IPS DF 6.9 (cell line): Measurements from ENCODE around the gene QRICH2.

Experiments
- DNase-seq: peaks from one replicate; pipeline ENCODE4 v3.0.0-alpha.2; 2013; ENCODE audit warnings: low read depth, low spot score
- H3K27ac ChIP-seq: one replicate; pipeline ENCODE4 v1.5.1; 2013; ENCODE audit warnings: low read length, control low read depth
- H3K27me3 ChIP-seq: 2 replicates; pipeline ENCODE4 v1.6.1; 2013; ENCODE audit warnings: mild to moderate bottlenecking, low read length; ENCODE audit not compliant: control insufficient read depth, insufficient read depth
- H3K36me3 ChIP-seq: 2 replicates; pipeline ENCODE4 v1.6.1; 2013; ENCODE audit warnings: low read length; ENCODE audit not compliant: control insufficient read depth, insufficient read depth
- H3K4me1 ChIP-seq: 2 replicates; pipeline ENCODE4 v1.6.1; 2013; ENCODE audit warnings: low read length; ENCODE audit not compliant: control insufficient read depth, insufficient read depth
- H3K4me3 ChIP-seq: 2 replicates; pipeline ENCODE4 v1.5.1; 2013; ENCODE audit warnings: mild to moderate bottlenecking, low read length
- H3K9me3 ChIP-seq: 2 replicates; pipeline ENCODE4 v1.6.1; 2013; ENCODE audit warnings: low read length, inconsistent platforms; ENCODE audit not compliant: control insufficient read depth, insufficient read depth
- WGBS: extraction: QIAGEN DNeasy Blood & Tissue Kit; methylation state at CpG from one replicate; pipeline ENCODE4 v1.1.7; 2013; ENCODE audit warnings: mixed read lengths, missing lambda C conversion rate; ENCODE audit not compliant: insufficient read length, insufficient coverage; 5-methylcytosine and 5-hydroxymethylcytosine counted together

The QRICH2 gene

DNA sequence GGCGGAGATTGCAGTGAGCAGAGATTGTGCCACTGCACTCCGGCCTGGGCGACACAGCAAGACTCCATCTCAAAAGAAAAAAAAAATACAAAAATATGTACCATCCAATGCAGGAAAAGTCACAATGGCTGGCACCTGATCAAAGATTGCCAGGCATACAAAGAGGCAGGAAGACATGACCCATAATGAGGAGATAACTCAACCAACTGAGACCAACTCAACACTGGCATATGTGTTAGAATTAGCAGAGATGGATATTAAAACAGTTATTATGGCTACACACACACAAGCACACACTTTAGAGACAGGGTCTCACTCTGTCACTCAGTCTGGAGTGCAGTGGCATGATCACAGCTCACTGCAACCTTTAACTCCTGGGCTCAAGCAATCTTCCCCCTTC lies 10.6 kb downstream of the QRICH2 start:
- H3K4me3 ChIP-seq = no peak overlapping the region
- no peaks in the 10 kb centered on the region for H3K4me1 ChIP-seq
- no peak overlapping the region for H3K27ac ChIP-seq
- H3K27me3 ChIP-seq = no peaks in the 10 kb centered on the region
- no peak for DNase-seq
- no peaks in the 10 kb centered on the region for H3K9me3 ChIP-seq
- no CpG with 5 or more reads among the region's 3 CpGs for WGBS
- 0 out of 2 replicates have a peak, but pooled peaks cover 2% of the 10 kb centered on the region for H3K36me3 ChIP-seq

- no CpG with 5 or more reads among the region's 5 CpGs for WGBS
- no peak overlapping the region for H3K4me3 ChIP-seq
- no peaks in the 10 kb centered on the region for H3K27me3 ChIP-seq
- no peaks in the 10 kb centered on the region for H3K4me1 ChIP-seq
- H3K36me3 ChIP-seq = 0 out of 2 replicates have a peak, but pooled peaks cover 2% of the 10 kb centered on the region
- H3K27ac ChIP-seq = no peak overlapping the region
- no peak for DNase-seq
- H3K9me3 ChIP-seq = no peaks in the 10 kb centered on the region
Observed at GRCh38 chr17:76296889-76297288, 11.2 kb downstream of the QRICH2 start.

GRCh38 chr17:76296186-76296585 lies 11.9 kb downstream of the QRICH2 start:
- no peak for DNase-seq
- WGBS = no CpG with 5 or more reads among the region's 4 CpGs
- Histone ChIP-seq H3K27me3 (no peaks in the 10 kb centered on the region), H3K4me1 (no peaks in the 10 kb centered on the region), H3K9me3 (no peaks in the 10 kb centered on the region), H3K36me3 (0 out of 2 replicates have a peak, but pooled peaks cover 2% of the 10 kb centered on the region), H3K27ac (no peak overlapping the region), H3K4me3 (no peak overlapping the region)

DNA sequence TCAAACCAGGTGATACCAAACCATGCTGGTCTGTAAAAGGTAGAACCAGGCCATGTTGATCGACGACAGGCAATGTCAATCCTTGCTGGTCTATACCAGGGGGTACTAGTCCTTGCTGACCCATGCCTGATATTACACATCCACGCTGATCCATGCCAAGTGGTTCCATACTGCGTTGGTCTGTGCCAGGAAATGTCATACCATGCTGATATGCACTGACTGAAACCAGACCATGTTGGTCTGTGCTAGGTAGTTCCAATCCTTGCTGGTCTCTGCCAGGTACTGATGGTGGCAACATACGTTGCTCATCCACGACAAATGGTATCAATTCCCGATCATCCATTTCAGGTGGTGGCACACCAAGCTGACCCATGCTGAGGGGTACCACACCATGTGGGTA lies 15.0 kb downstream of the QRICH2 start:
- no peaks in the 10 kb centered on the region for H3K4me1 ChIP-seq
- H3K27me3 ChIP-seq = no peaks in the 10 kb centered on the region; the same call in 1 of the 2 replicates
- no peak for DNase-seq

DNA sequence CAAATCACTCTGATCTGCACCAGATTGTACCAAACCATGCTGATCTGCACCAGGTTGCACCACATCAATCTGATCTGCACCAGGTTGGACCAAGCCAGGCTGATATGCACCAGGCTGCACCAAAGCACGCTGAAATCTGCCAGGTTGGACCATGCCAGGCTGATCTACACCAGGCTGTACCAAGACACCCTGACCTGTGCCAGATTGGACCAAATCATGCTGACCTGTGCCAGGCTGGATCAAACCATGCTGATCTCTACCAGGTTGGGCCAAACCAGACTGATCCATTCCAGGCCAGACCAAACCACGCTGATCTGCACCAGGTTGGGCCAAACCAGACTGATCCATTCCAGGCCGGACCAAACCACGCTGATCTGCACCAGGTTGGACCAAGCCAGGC lies 15.5 kb downstream of the QRICH2 start:
- Histone ChIP-seq H3K27me3 (no peaks in the 10 kb centered on the region; the same call in 1 of the 2 replicates), H3K27ac (no peak overlapping the region), H3K9me3 (no peaks in the 10 kb centered on the region), H3K36me3 (0 out of 2 replicates have a peak, but pooled peaks cover 2% of the 10 kb centered on the region), H3K4me3 (no peak overlapping the region), H3K4me1 (no peaks in the 10 kb centered on the region)
- WGBS = no CpG with 5 or more reads among the region's 4 CpGs
- no peak for DNase-seq

More for the DNA sequence above, 15.0 kb downstream of the QRICH2 start:
- H3K36me3 ChIP-seq = 0 out of 2 replicates have a peak, but pooled peaks cover 2% of the 10 kb centered on the region
- H3K27ac ChIP-seq = no peak overlapping the region
- no peaks in the 10 kb centered on the region for H3K9me3 ChIP-seq
- H3K4me3 ChIP-seq = no peak overlapping the region
- WGBS = no CpG with 5 or more reads among the region's 7 CpGs

DNA sequence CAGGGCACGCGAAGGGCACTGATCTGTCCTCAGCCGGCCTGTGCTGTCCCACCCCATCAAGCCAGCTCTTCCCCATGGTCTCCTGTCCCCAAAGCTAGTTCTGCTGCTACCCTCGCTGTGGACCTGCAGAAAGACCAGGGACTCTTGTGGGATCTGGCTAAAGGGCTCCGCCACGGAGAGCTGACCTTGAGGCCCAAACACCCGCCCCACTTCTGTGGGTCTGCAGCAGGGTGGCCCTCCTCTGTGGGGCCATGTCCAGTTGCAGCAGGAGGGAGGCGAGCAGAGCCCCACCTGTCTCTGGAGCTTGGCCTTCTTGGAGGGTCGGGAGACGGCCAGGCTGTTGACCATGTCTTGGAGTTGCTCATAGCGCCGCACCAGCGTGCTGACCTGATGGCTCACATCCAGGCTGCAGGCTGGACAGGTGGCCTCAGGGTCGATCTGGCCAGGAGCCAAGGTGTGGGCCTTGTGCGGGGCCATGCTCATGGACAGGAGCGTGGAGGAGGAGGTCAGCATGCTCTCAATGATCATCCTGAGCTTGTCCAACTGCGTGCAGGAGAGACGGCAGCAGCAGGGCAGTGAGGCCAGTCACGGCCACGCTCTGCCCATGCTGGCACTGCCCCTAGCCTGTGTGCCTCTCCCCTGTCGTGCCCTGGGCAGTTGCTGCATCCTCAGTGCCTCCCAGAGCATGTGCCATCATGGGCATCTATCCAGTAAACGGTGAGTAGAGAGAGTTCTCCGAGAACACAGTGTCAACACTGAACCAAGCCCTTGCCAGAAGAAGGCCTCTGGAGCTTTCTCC lies 26.3 kb downstream of the QRICH2 start:
- no peaks in the 10 kb centered on the region for H3K9me3 ChIP-seq
- WGBS = no CpG with 5 or more reads among the region's 23 CpGs
- H3K4me1 ChIP-seq = no peaks in the 10 kb centered on the region
- H3K27ac ChIP-seq = no peak overlapping the region
- DNase-seq = no peak
- no peaks in the 10 kb centered on the region for H3K36me3 ChIP-seq
- H3K27me3 ChIP-seq = no peaks in the 10 kb centered on the region
- H3K4me3 ChIP-seq = no peak overlapping the region

DNA sequence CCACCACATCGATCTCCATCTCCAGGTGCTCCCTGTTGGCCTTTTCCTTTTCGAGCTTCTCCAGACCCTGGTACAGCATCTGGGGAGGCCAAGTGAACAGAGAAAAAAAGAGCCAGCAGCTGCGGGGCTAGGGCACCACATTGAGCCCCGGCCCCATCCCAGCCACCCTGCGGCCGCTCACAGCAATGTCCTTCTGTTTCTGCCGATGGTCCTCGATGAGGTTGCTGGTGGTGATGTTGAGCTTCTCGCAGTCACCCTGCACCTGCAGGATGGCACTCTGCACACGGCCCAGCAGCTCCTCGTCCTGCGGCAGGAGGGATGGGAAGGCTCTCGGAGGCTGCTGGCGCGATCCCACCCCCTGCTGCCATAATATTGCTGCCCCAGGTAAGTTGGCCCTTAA lies 27.4 kb downstream of the QRICH2 start:
- Histone ChIP-seq H3K36me3 (no peaks in the 10 kb centered on the region), H3K9me3 (no peaks in the 10 kb centered on the region), H3K4me3 (no peak overlapping the region), H3K4me1 (no peaks in the 10 kb centered on the region), H3K27me3 (no peaks in the 10 kb centered on the region), H3K27ac (no peak overlapping the region)
- WGBS = no CpG with 5 or more reads among the region's 15 CpGs
- no peak for DNase-seq

GRCh38 chr17:76279742-76280287 lies 28.3 kb downstream of the QRICH2 start:
- no CpG with 5 or more reads among the region's 15 CpGs for whole genome bisulfite sequencing
- Histone ChIP-seq H3K4me1 (no peaks in the 10 kb centered on the region), H3K27ac (no peak overlapping the region), H3K4me3 (no peak overlapping the region), H3K36me3 (no peaks in the 10 kb centered on the region; the same call in 1 of the 2 replicates), H3K9me3 (no peaks in the 10 kb centered on the region), H3K27me3 (no peaks in the 10 kb centered on the region)
- DNase-seq = no peak

- no peaks in the 10 kb centered on the region; the same call in 1 of the 2 replicates for H3K36me3 ChIP-seq
- no peak overlapping the region for H3K27ac ChIP-seq
- H3K4me1 ChIP-seq = no peaks in the 10 kb centered on the region
- no CpG with 5 or more reads among the region's 28 CpGs for WGBS
- H3K4me3 ChIP-seq = no peak overlapping the region
- no peaks in the 10 kb centered on the region for H3K27me3 ChIP-seq
- peak; percentile 54 for DNase-seq
- H3K9me3 ChIP-seq = no peaks in the 10 kb centered on the region
Observed at GRCh38 chr17:76278952-76279741, 28.9 kb downstream of the QRICH2 start.

DNA sequence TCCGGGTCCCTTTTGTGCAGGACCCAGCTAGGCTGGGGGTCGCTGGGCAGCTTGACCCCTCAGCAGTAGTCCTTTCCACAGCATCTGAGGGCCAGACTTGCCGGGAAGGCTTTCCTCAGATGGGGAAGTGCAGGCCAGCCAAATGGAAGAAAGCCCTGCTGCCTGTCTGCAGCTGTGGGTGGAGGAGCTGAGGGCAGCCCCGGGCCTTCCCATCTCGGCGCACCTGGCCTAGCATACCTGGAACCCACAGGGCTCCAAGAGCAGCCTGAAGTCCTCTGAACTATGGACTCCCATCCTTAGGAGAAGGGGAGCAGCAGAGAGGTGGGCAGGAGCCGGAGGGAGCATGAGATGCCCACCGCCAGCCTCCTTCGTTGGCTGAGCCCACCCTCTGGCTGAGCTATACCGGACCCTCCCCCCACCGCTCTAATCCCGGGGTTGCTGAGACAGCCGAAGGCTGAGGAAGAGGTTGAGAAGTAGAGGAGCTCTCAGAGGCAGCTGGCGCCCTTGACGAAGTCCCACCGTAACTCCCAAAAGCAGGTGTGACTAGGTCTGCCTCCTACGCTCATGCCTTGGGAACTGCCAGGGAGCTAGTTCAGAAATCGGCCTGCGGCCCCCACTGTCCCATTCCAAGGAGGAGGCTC lies 29.7 kb downstream of the QRICH2 start:
- no peaks in the 10 kb centered on the region for H3K27me3 ChIP-seq
- DNase-seq = no peak
- no CpG with 5 or more reads among the region's 19 CpGs for WGBS
- no peak overlapping the region for H3K27ac ChIP-seq
- H3K4me3 ChIP-seq = no peak overlapping the region
- no peaks in the 10 kb centered on the region; the same call in 1 of the 2 replicates for H3K4me1 ChIP-seq
- no peaks in the 10 kb centered on the region for H3K9me3 ChIP-seq
- H3K36me3 ChIP-seq = no peaks in the 10 kb centered on the region; the same call in 1 of the 2 replicates
